Endothelial cell of umbilical vein (primary cell): Measurements from ENCODE around the gene DUSP6. TPM values are rescaled to one million over a fixed set of nuclear protein-coding genes. Genes with fewer than 3 reads are reported as not detected.

Source experiments
- BruUV-seq: library from RNA; stranded (reverse); fragments of 400-500 nt; replicated peaks from 2 replicates; lab custom pipeline; 2021; lab: Mats Ljungman, UMichigan
- CTCF ChIA-PET: fragments of 300-600, 350-600 bp; sonication (Branson Sonifier 250); formaldehyde crosslinking; loops from one replicate; lab custom pipeline; 2021; ENCODE audit warnings: antibody characterized with exemption, inconsistent platforms; lab: Charles Lee
- POLR2A ChIA-PET: fragments of 300-600, 350-600 bp; sonication (Branson Sonifier 250); formaldehyde crosslinking; loops from one replicate; lab custom pipeline; 2021; ENCODE audit warnings: antibody characterized with exemption, inconsistent platforms; lab: Charles Lee
- DNase-seq: peaks from one replicate; pipeline ENCODE4 v3.0.0-alpha.2; 2011; ENCODE audit warnings: low read depth, low spot score
- FAIRE-seq: peaks from 2 replicates; lab custom pipeline; 2011; peaks lifted over from hg19 to GRCh38; lab: Jason Lieb, UNC
- H2AFZ ChIP-seq: 2 replicates; pipeline ENCODE4 v1.6.0; 2012; ENCODE audit warnings: low read depth, low read length, control low read depth, inconsistent platforms
- H3K27ac ChIP-seq: 2 replicates; pipeline ENCODE4 v1.5.1; 2011; ENCODE audit warnings: low read depth, mild to moderate bottlenecking, control low read depth, low read length, moderate library complexity; ENCODE audit not compliant: insufficient read depth
- H3K27me3 ChIP-seq, 2 experiments: 2 replicates each; pipeline versions ENCODE4 v1.6.0 to v1.6.1; 2011; ENCODE audit warnings: low read length in 2 of 2, mixed read lengths in 1 of 2; ENCODE audit not compliant: control insufficient read depth in 2 of 2, insufficient read depth in 2 of 2
- H3K36me3 ChIP-seq, 2 experiments: 2 replicates in 1 of 2; 3 replicates in 1 of 2; pipeline ENCODE4 v1.5.1; 2011; ENCODE audit warnings: low read length in 2 of 2, mild to moderate bottlenecking in 1 of 2, moderate library complexity in 1 of 2; ENCODE audit not compliant: control insufficient read depth in 2 of 2, insufficient read depth in 2 of 2; ENCODE audit errors: extremely low read depth in 1 of 2
- H3K4me1 ChIP-seq: 3 replicates; pipeline ENCODE4 v1.5.1; 2011; ENCODE audit warnings: mild to moderate bottlenecking, low read length; ENCODE audit not compliant: control insufficient read depth, insufficient read depth; ENCODE audit errors: extremely low read depth
- H3K4me2 ChIP-seq: 2 replicates; pipeline ENCODE4 v1.6.1; 2011; ENCODE audit warnings: low read length, control low read depth, mixed read lengths; ENCODE audit not compliant: insufficient read depth
- H3K4me3 ChIP-seq, 3 experiments: fragments of 200-600 bp in 1 of 3; sonication (generic), shearing (Covaris generic) in 1 of 3; replicated peaks in 1 of 3; 2 replicates each; pipeline ENCODE4 v1.5.1; 2011 to 2016; ENCODE audit warnings: control low read depth in 3 of 3, low read length in 3 of 3, mild to moderate bottlenecking in 2 of 3, inconsistent platforms in 1 of 3, low read depth in 1 of 3, moderate library complexity in 1 of 3; ENCODE audit not compliant: insufficient read depth in 1 of 3
- H3K79me2 ChIP-seq: 2 replicates; pipeline ENCODE4 v1.6.0; 2012; ENCODE audit warnings: low read length, inconsistent platforms; ENCODE audit not compliant: control insufficient read depth, insufficient read depth
- H3K9ac ChIP-seq: replicated peaks from 2 replicates; pipeline ENCODE3; 2011; ENCODE audit warnings: low read length, control low read depth; ENCODE audit not compliant: insufficient read depth; ENCODE audit errors: extremely low read depth
- H3K9me1 ChIP-seq: replicated peaks from 3 replicates; pipeline ENCODE4 v1.6.0; 2011; ENCODE audit warnings: mild to moderate bottlenecking, low read length; ENCODE audit not compliant: control insufficient read depth, insufficient read depth; ENCODE audit errors: extremely low read depth
- H3K9me3 ChIP-seq: replicated peaks from 2 replicates; pipeline ENCODE4 v1.5.1; 2012; ENCODE audit warnings: low read length, inconsistent platforms; ENCODE audit not compliant: control insufficient read depth, insufficient read depth
- H4K20me1 ChIP-seq: replicated peaks from 2 replicates; pipeline ENCODE3; 2011; ENCODE audit warnings: mild to moderate bottlenecking, low read length; ENCODE audit not compliant: control insufficient read depth, insufficient read depth; ENCODE audit errors: extremely low read depth
- EZH2 ChIP-seq: IDR thresholded peaks from 2 replicates; pipeline ENCODE4 v1.6.1; 2012; ENCODE audit warnings: borderline replicate concordance, low read depth, mild to moderate bottlenecking, moderate library complexity, low read length, inconsistent platforms; ENCODE audit not compliant: severe bottlenecking
- FOS ChIP-seq: IDR thresholded peaks from 2 replicates; pipeline ENCODE4 v1.6.1; 2011; ENCODE audit warnings: mild to moderate bottlenecking, low read length, moderate library complexity, borderline replicate concordance; ENCODE audit not compliant: insufficient read depth
- GATA2 ChIP-seq: IDR thresholded peaks from 2 replicates; pipeline ENCODE4 v1.7.0; 2011; ENCODE audit warnings: low read depth, mild to moderate bottlenecking, moderate library complexity, mixed read lengths, low read length; ENCODE audit not compliant: insufficient read length, insufficient read depth
- JUN ChIP-seq: IDR thresholded peaks from 2 replicates; pipeline ENCODE4 v1.6.1; 2011; ENCODE audit warnings: borderline replicate concordance, low read depth; ENCODE audit not compliant: insufficient read length, insufficient read depth
- MYC ChIP-seq: IDR thresholded peaks from one replicate; pipeline ENCODE4 v1.6.1; 2011; ENCODE audit warnings: mild to moderate bottlenecking, low read depth, low read length
- POLR2A ChIP-seq: IDR thresholded peaks from 2 replicates; pipeline ENCODE4 v1.6.1; 2012; ENCODE audit warnings: low read depth, mild to moderate bottlenecking, control low read depth, low read length
- POLR2AphosphoS5 ChIP-seq: IDR thresholded peaks from 2 replicates; pipeline ENCODE4 v1.6.1; 2012; ENCODE audit warnings: low read depth, mild to moderate bottlenecking, control low read depth, low read length, moderate library complexity; ENCODE audit not compliant: insufficient read depth
- dilution Hi-C: fragments of 300-500 bp; cut with MboI; formaldehyde crosslinking; loops from one replicate; pipeline ENCODE4 v1.15.0; 2019; ENCODE audit warnings: low sequenced_read_pairs; ENCODE audit not compliant: extremely low pct_ligation_motif_present
- intact Hi-C: fragments of 100-400 bp; cut with micrococcal nuclease; formaldehyde crosslinking; loops from one replicate; pipeline ENCODE4 v1.10.0; 2022
- polyA plus RNA-seq, 4 experiments: library from polyadenylated mRNA; depleted of rRNA in 3 of 4; stranded (reverse) in 3 of 4; unstranded in 1 of 4; fragments of >200 nt; gene quantifications; 2 replicates each; pipeline versions ENCODE4 v1.2.1 to v1.2.3, GENCODE V29; 2011 to 2012; ENCODE audit warnings: missing spikeins in 1 of 4
- total RNA-seq: library from RNA; stranded (reverse); gene quantifications from 2 replicates; pipeline ENCODE4 v1.2.3, GENCODE V29; 2021
- TF ChIP-seq, protein P1 (sequence below): IDR thresholded peaks from 2 replicates; pipeline ENCODE4 v1.6.1; 2011; ENCODE audit not compliant: insufficient read depth, insufficient read length
- TF ChIP-seq, protein P2 (sequence below), 2 donors: IDR thresholded peaks; 1 replicate in 1 of 2; 2 replicates in 1 of 2; pipeline ENCODE4 v1.5.1; 2011; ENCODE audit warnings: low read length in 2 of 2, mild to moderate bottlenecking in 2 of 2, moderate library complexity in 2 of 2, control low read depth in 1 of 2, inconsistent platforms in 1 of 2, low read depth in 1 of 2; ENCODE audit not compliant: insufficient read depth in 1 of 2; ENCODE audit errors: extremely low read depth in 1 of 2

DUSP6 gene
- total and polyA plus RNA-seq, 2 donors (not counting 3 experiments of a cell fraction or from before 2014, with no cell fraction given): 148 to 149 TPM

DNA sequence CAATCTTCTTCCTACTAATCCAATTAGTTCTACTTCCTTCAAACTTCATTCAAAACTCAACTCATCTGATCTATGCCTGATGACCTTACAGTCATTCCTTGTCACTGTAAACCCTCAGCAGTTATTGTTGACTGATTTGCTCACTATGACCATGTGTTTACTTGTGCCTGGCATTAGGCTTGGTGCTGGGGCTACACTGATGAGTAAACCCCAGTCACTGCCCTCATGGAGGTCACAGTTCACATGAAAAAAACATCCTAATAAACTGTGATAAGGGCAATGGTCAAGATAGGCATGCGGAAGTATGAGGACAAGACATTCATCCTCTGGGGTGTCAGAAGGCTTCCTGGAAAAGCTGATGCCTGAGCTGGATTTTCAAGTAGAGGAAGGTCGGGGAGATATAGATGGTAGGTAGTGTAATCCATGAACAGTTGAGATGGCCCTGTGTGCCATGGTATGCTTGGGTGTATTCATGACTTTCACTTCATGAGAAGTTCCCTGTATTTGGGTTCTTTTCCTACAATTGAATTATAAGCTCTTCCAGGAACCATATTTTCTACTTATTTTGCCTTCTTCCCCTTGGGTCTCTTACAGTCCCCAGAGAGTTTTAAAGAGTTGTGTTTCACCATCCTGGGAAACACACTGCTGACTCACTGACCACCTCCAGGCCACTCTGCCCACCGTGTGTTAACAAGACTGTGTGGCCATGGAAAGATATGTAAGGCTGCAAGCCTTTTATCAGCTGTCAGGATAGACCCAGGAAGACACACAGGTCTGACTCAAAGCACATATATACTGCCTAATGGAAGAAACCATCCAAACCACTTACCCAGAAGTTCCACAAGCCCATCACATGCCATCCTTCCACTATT lies 38.7 kb upstream of the DUSP6 start:
- CTCF ChIA-PET: interaction anchor here (1.2 to 1.9 kb wide), 4 partner anchors 8 to 71 kb away, joined by 3 to 8 read pairs (median 4); partner anchors contain the start of gene DUSP6
- POLR2A ChIA-PET: interaction anchor here (2.0 kb wide), 1 partner anchor 39 kb away, joined by 10 read pairs; the partner anchor contains the start of gene DUSP6

More for the DNA sequence above, 38.7 kb upstream of the DUSP6 start:
- Histone ChIP-seq H2AFZ (peak overlapping the region; percentile 2), H3K4me2 (peak overlapping the region; percentile 58), H3K27ac (peak overlapping the region; percentile 80), H3K79me2 (no peaks in the 10 kb centered on the region), H3K9me1 (no peaks in the 10 kb centered on the region), H4K20me1 (no peaks in the 10 kb centered on the region), H3K27me3 (no peaks in the 10 kb centered on the region), H3K4me3 (no peak overlapping the region), H3K4me1 (peaks cover 28% of the 10 kb centered on the region), H3K9ac (peak overlapping the region; percentile 54), H3K9me3 (no peaks in the 10 kb centered on the region), H3K36me3 (no peaks in the 10 kb centered on the region)
- intact Hi-C loops: loop anchor here (1.0 kb wide), 4 partner anchors 15 to 60 kb away; partner anchors contain the start of gene DUSP6
- BruUV-seq: no TSS peak
- DNase-seq: peak; percentile 62
- dilution Hi-C loops: no loop called here
- no peak for FAIRE-seq
- TF ChIP-seq MYC (no peak), JUN (peak; percentile 43), POLR2AphosphoS5 (peak; percentile 65), POLR2A (no peak), FOS (peak; percentile 75), EZH2 (no peak), GATA2 (peak; percentile 81)
- TF ChIP-seq, protein P1, sequence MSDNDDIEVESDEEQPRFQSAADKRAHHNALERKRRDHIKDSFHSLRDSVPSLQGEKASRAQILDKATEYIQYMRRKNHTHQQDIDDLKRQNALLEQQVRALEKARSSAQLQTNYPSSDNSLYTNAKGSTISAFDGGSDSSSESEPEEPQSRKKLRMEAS: no peak
- TF ChIP-seq, protein P2, sequence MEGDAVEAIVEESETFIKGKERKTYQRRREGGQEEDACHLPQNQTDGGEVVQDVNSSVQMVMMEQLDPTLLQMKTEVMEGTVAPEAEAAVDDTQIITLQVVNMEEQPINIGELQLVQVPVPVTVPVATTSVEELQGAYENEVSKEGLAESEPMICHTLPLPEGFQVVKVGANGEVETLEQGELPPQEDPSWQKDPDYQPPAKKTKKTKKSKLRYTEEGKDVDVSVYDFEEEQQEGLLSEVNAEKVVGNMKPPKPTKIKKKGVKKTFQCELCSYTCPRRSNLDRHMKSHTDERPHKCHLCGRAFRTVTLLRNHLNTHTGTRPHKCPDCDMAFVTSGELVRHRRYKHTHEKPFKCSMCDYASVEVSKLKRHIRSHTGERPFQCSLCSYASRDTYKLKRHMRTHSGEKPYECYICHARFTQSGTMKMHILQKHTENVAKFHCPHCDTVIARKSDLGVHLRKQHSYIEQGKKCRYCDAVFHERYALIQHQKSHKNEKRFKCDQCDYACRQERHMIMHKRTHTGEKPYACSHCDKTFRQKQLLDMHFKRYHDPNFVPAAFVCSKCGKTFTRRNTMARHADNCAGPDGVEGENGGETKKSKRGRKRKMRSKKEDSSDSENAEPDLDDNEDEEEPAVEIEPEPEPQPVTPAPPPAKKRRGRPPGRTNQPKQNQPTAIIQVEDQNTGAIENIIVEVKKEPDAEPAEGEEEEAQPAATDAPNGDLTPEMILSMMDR (IDR thresholded peaks at IDR 0.05; ENCODE audit: extremely low read depth in 1 of 2, insufficient read depth in 1 of 2, low read depth in 1 of 2, low read length in 2 of 2): no peak
